SK-N-SH (cell line): ENCODE measurements around the gene ITGA2. TPM values are rescaled to one million over a fixed set of nuclear protein-coding genes. Genes with fewer than 3 reads are reported as not detected.
A peak's percentile ranks its signal among the peaks of the same experiment; 100 is the strongest.

ENCODE experiments used
- CTCF ChIA-PET: fragments of 300-600, 350-600 bp; formaldehyde crosslinking; extraction: SDS; loops from one replicate; lab custom pipeline; 2021; lab: Yijun Ruan, JAX
- POLR2A ChIA-PET: fragments of 350-600 bp; sonication (Branson Sonifier 250); formaldehyde crosslinking; extraction: SDS; loops from one replicate; lab custom pipeline; 2020; ENCODE audit warnings: antibody characterized with exemption, inconsistent platforms; lab: Yijun Ruan, JAX
- DNase-seq: peaks from one replicate; pipeline ENCODE4 v3.0.0; 2012
- H2AFZ ChIP-seq: fragments of 200-600 bp; sonication (generic); 2 replicates; pipeline ENCODE4 v1.8.1; 2016; ENCODE audit warnings: antibody characterized with exemption, mild to moderate bottlenecking, low read depth
- H3F3A ChIP-seq: fragments of 200-600 bp; sonication (generic); replicated peaks from 2 replicates; pipeline ENCODE3; 2016; ENCODE audit warnings: antibody characterized with exemption, mild to moderate bottlenecking; ENCODE audit not compliant: insufficient read depth
- H3K27ac ChIP-seq, 2 experiments: fragments of 200-500 bp in 1 of 2; fragments of 200-600 bp in 1 of 2; sonication (Bioruptor generic) in 1 of 2; sonication (generic), shearing (Covaris generic) in 1 of 2; 2 replicates each; pipeline versions ENCODE4 v1.5.1 to v1.6.1; 2014 to 2016; ENCODE audit warnings: low read depth in 2 of 2, inconsistent platforms in 1 of 2, low read length in 1 of 2, mild to moderate bottlenecking in 1 of 2, mixed read lengths in 1 of 2
- H3K27me3 ChIP-seq: fragments of 200-600 bp; sonication (generic), shearing (Covaris generic); 2 replicates; pipeline ENCODE4 v1.6.1; 2016; ENCODE audit warnings: mixed run types; ENCODE audit not compliant: insufficient read depth
- H3K36me3 ChIP-seq, 2 experiments: fragments of 200-500 bp in 1 of 2; fragments of 200-600 bp in 1 of 2; sonication (Bioruptor generic) in 1 of 2; sonication (generic) in 1 of 2; replicated peaks in 1 of 2; 2 replicates each; pipeline versions ENCODE3 to v1.5.1; 2014 to 2016; ENCODE audit warnings: low read length in 1 of 2, mild to moderate bottlenecking in 1 of 2; ENCODE audit not compliant: insufficient read depth in 2 of 2, control insufficient read depth in 1 of 2
- H3K4me1 ChIP-seq, 2 experiments: fragments of 200-500 bp in 1 of 2; fragments of 200-600 bp in 1 of 2; sonication (Bioruptor generic) in 1 of 2; sonication (generic), shearing (Covaris generic) in 1 of 2; 2 replicates each; pipeline versions ENCODE4 v1.5.1 to v1.6.1; 2014 to 2016; ENCODE audit warnings: low read depth in 1 of 2, low read length in 1 of 2, mixed run types in 1 of 2; ENCODE audit not compliant: insufficient read depth in 2 of 2, control insufficient read depth in 1 of 2
- H3K4me2 ChIP-seq: fragments of 200-600 bp; sonication (generic), shearing (Covaris generic); 2 replicates; pipeline ENCODE4 v1.6.1; 2017; ENCODE audit warnings: mixed run types
- H3K4me3 ChIP-seq, 2 experiments: fragments of 200-500 bp in 1 of 2; fragments of 200-600 bp in 1 of 2; sonication (Bioruptor generic) in 1 of 2; sonication (generic), shearing (Covaris generic) in 1 of 2; 2 replicates each; pipeline versions ENCODE4 v1.5.1 to v1.8.1; 2014 to 2016; ENCODE audit warnings: low read depth in 2 of 2, inconsistent platforms in 1 of 2, low read length in 1 of 2, mild to moderate bottlenecking in 1 of 2, mixed read lengths in 1 of 2, moderate library complexity in 1 of 2
- H3K79me2 ChIP-seq: fragments of 200-600 bp; sonication (generic); 2 replicates; pipeline ENCODE4 v1.8.1; 2017; ENCODE audit warnings: mild to moderate bottlenecking; ENCODE audit not compliant: insufficient read depth
- H3K9ac ChIP-seq: fragments of 200-600 bp; sonication (generic); 2 replicates; pipeline ENCODE4 v1.6.1; 2017; ENCODE audit warnings: mixed run types
- H3K9me2 ChIP-seq: fragments of 200-600 bp; sonication (generic); 2 replicates; pipeline ENCODE4 v1.6.1; 2017; ENCODE audit warnings: mixed run types
- H3K9me3 ChIP-seq: fragments of 200-600 bp; sonication (generic); 2 replicates; pipeline ENCODE4 v1.6.1; 2017; ENCODE audit warnings: mixed run types, mild to moderate bottlenecking, moderate library complexity
- H4K20me1 ChIP-seq: fragments of 200-600 bp; sonication (generic); 2 replicates; pipeline ENCODE4 v1.6.1; 2017; ENCODE audit warnings: mild to moderate bottlenecking, mixed run types; ENCODE audit not compliant: insufficient read depth
- CTCF ChIP-seq: fragments of 200-600 bp; sonication (generic); IDR thresholded peaks from 2 replicates; pipeline ENCODE4 v1.6.1; 2017; ENCODE audit warnings: antibody characterized with exemption, mild to moderate bottlenecking, moderate library complexity
- EP300 ChIP-seq, 2 experiments: IDR thresholded peaks; 2 replicates each; pipeline versions ENCODE4 v1.4.0 to v1.6.1; 2012; ENCODE audit warnings: borderline replicate concordance in 1 of 2, low read depth in 1 of 2, low read length in 1 of 2
- JUND ChIP-seq: IDR thresholded peaks from 2 replicates; pipeline ENCODE4 v1.4.0; 2012
- MAX ChIP-seq: IDR thresholded peaks from 2 replicates; pipeline ENCODE4 v1.4.0; 2012; ENCODE audit warnings: low read depth
- PBX3 ChIP-seq: IDR thresholded peaks from 2 replicates; pipeline ENCODE4; 2012
- RFX5 ChIP-seq: IDR thresholded peaks from 2 replicates; pipeline ENCODE4 v1.6.1; 2012; ENCODE audit warnings: mild to moderate bottlenecking, improper control_type of control experiment, low read length
- SIN3A ChIP-seq: IDR thresholded peaks from 2 replicates; pipeline ENCODE4 v1.6.1; 2012; ENCODE audit warnings: low read depth, mild to moderate bottlenecking, low read length, moderate library complexity, borderline replicate concordance
- WGBS: methylation state at CpG from one replicate; pipeline ENCODE4 v1.1.6; 2017; ENCODE audit warnings: low lambda C conversion rate; 5-methylcytosine and 5-hydroxymethylcytosine counted together
- polyA plus RNA-seq, 3 experiments: library from polyadenylated mRNA; depleted of rRNA; stranded (reverse); fragments of >200 nt; gene quantifications; 2 replicates each; pipeline ENCODE4 v1.2.3, GENCODE V29; 2012

Gene ITGA2
- polyA plus RNA-seq, 1 of the 3 experiments (the other 2 are of a cell fraction): 38.2 TPM

GRCh38 chr5:53071738-53072137 lies 82.6 kb downstream of the ITGA2 start:
- Histone ChIP-seq H3K9me3 (no peaks in the 10 kb centered on the region), H3K27ac (peak overlapping the region in 1 of 2 experiments; percentile 58; a peak in 3 of 4 replicates), H3K79me2 (0 out of 2 replicates have a peak, but pooled peaks cover 4% of the 10 kb centered on the region), H3F3A (peaks cover 55% of the 10 kb centered on the region), H3K36me3 (peaks cover 87 to 100% of the 10 kb centered on the region in 2 experiments), H4K20me1 (no peaks in the 10 kb centered on the region), H3K4me3 (no peak overlapping the region), H3K9ac (no peak overlapping the region), H3K27me3 (no peaks in the 10 kb centered on the region), H2AFZ (no peak overlapping the region), H3K4me2 (no peak overlapping the region), H3K9me2 (no peaks in the 10 kb centered on the region), H3K4me1 (peaks cover 0 to 2% of the 10 kb centered on the region in 2 experiments; a peak in 1 of 4 replicates)
- ChIA-PET POLR2A (no interaction called here), CTCF (interaction anchor here (0.8 to 1.0 kb wide), 2 partner anchors 118 to 124 kb away, joined by 3 to 4 read pairs; no protein-coding TSS in a partner anchor)
- TF ChIP-seq CTCF: peak; percentile 11; the same call in 1 of the 2 replicates
- no peak for TF ChIP-seq EP300 (IDR thresholded peaks at IDR 0.05; ENCODE audit: borderline replicate concordance in 1 of 2, low read depth in 1 of 2, low read length in 1 of 2)
- no peak for TF ChIP-seq RFX5
- TF ChIP-seq MAX: no peak
- no peak for TF ChIP-seq JUND
- DNase-seq: no peak
- 73% methylated on average over 2 of the region's 2 CpGs for whole genome bisulfite sequencing

GRCh38 chr5:53073348-53073747 lies 84.2 kb downstream of the ITGA2 start:
- POLR2A ChIA-PET: no interaction called here
- Histone ChIP-seq H3K4me1 (peaks cover 0 to 2% of the 10 kb centered on the region in 2 experiments; a peak in 1 of 4 replicates), H3K9me3 (no peaks in the 10 kb centered on the region), H3F3A (peaks cover 54% of the 10 kb centered on the region), H3K36me3 (peaks cover 87 to 100% of the 10 kb centered on the region in 2 experiments), H2AFZ (no peak overlapping the region), H3K9ac (no peak overlapping the region), H3K79me2 (0 out of 2 replicates have a peak, but pooled peaks cover 4% of the 10 kb centered on the region), H3K9me2 (no peaks in the 10 kb centered on the region), H3K4me2 (no peak overlapping the region), H3K27me3 (no peaks in the 10 kb centered on the region), H3K27ac (no peak overlapping the region), H3K4me3 (no peak overlapping the region), H4K20me1 (no peaks in the 10 kb centered on the region)
- CTCF ChIA-PET: interaction anchor here (0.9 kb wide), 1 partner anchor 22 kb away, joined by 3 read pairs; no protein-coding TSS in a partner anchor
- WGBS: 98% methylated on average over 2 of the region's 2 CpGs
- TF ChIP-seq PBX3: 0 out of 2 replicates have a peak, but pooled peaks have one; percentile 3
- TF ChIP-seq SIN3A: no peak
- no peak for DNase-seq
